SK-N-SH (cell line): ENCODE results near the gene GJB2. TPM values are rescaled to one million over a fixed set of nuclear protein-coding genes. Genes with fewer than 3 reads are reported as not detected.

ENCODE experiments used
- CTCF ChIA-PET: fragments of 300-600, 350-600 bp; formaldehyde crosslinking; extraction: SDS; loops from one replicate; lab custom pipeline; 2021; lab: Yijun Ruan, JAX
- POLR2A ChIA-PET: fragments of 350-600 bp; sonication (Branson Sonifier 250); formaldehyde crosslinking; extraction: SDS; loops from one replicate; lab custom pipeline; 2020; ENCODE audit warnings: antibody characterized with exemption, inconsistent platforms; lab: Yijun Ruan, JAX
- DNase-seq: peaks from one replicate; pipeline ENCODE4 v3.0.0; 2012
- H2AFZ ChIP-seq: fragments of 200-600 bp; sonication (generic); 2 replicates; pipeline ENCODE4 v1.8.1; 2016; ENCODE audit warnings: antibody characterized with exemption, mild to moderate bottlenecking, low read depth
- H3F3A ChIP-seq: fragments of 200-600 bp; sonication (generic); replicated peaks from 2 replicates; pipeline ENCODE3; 2016; ENCODE audit warnings: antibody characterized with exemption, mild to moderate bottlenecking; ENCODE audit not compliant: insufficient read depth
- H3K27ac ChIP-seq, 2 experiments: fragments of 200-500 bp in 1 of 2; fragments of 200-600 bp in 1 of 2; sonication (Bioruptor generic) in 1 of 2; sonication (generic), shearing (Covaris generic) in 1 of 2; 2 replicates each; pipeline versions ENCODE4 v1.5.1 to v1.6.1; 2014 to 2016; ENCODE audit warnings: low read depth in 2 of 2, inconsistent platforms in 1 of 2, low read length in 1 of 2, mild to moderate bottlenecking in 1 of 2, mixed read lengths in 1 of 2
- H3K27me3 ChIP-seq: fragments of 200-600 bp; sonication (generic), shearing (Covaris generic); 2 replicates; pipeline ENCODE4 v1.6.1; 2016; ENCODE audit warnings: mixed run types; ENCODE audit not compliant: insufficient read depth
- H3K36me3 ChIP-seq, 2 experiments: fragments of 200-500 bp in 1 of 2; fragments of 200-600 bp in 1 of 2; sonication (Bioruptor generic) in 1 of 2; sonication (generic) in 1 of 2; replicated peaks in 1 of 2; 2 replicates each; pipeline versions ENCODE3 to v1.5.1; 2014 to 2016; ENCODE audit warnings: low read length in 1 of 2, mild to moderate bottlenecking in 1 of 2; ENCODE audit not compliant: insufficient read depth in 2 of 2, control insufficient read depth in 1 of 2
- H3K4me1 ChIP-seq, 2 experiments: fragments of 200-500 bp in 1 of 2; fragments of 200-600 bp in 1 of 2; sonication (Bioruptor generic) in 1 of 2; sonication (generic), shearing (Covaris generic) in 1 of 2; 2 replicates each; pipeline versions ENCODE4 v1.5.1 to v1.6.1; 2014 to 2016; ENCODE audit warnings: low read depth in 1 of 2, low read length in 1 of 2, mixed run types in 1 of 2; ENCODE audit not compliant: insufficient read depth in 2 of 2, control insufficient read depth in 1 of 2
- H3K4me2 ChIP-seq: fragments of 200-600 bp; sonication (generic), shearing (Covaris generic); 2 replicates; pipeline ENCODE4 v1.6.1; 2017; ENCODE audit warnings: mixed run types
- H3K4me3 ChIP-seq, 2 experiments: fragments of 200-500 bp in 1 of 2; fragments of 200-600 bp in 1 of 2; sonication (Bioruptor generic) in 1 of 2; sonication (generic), shearing (Covaris generic) in 1 of 2; 2 replicates each; pipeline versions ENCODE4 v1.5.1 to v1.8.1; 2014 to 2016; ENCODE audit warnings: low read depth in 2 of 2, inconsistent platforms in 1 of 2, low read length in 1 of 2, mild to moderate bottlenecking in 1 of 2, mixed read lengths in 1 of 2, moderate library complexity in 1 of 2
- H3K79me2 ChIP-seq: fragments of 200-600 bp; sonication (generic); 2 replicates; pipeline ENCODE4 v1.8.1; 2017; ENCODE audit warnings: mild to moderate bottlenecking; ENCODE audit not compliant: insufficient read depth
- H3K9ac ChIP-seq: fragments of 200-600 bp; sonication (generic); 2 replicates; pipeline ENCODE4 v1.6.1; 2017; ENCODE audit warnings: mixed run types
- H3K9me2 ChIP-seq: fragments of 200-600 bp; sonication (generic); 2 replicates; pipeline ENCODE4 v1.6.1; 2017; ENCODE audit warnings: mixed run types
- H3K9me3 ChIP-seq: fragments of 200-600 bp; sonication (generic); 2 replicates; pipeline ENCODE4 v1.6.1; 2017; ENCODE audit warnings: mixed run types, mild to moderate bottlenecking, moderate library complexity
- H4K20me1 ChIP-seq: fragments of 200-600 bp; sonication (generic); 2 replicates; pipeline ENCODE4 v1.6.1; 2017; ENCODE audit warnings: mild to moderate bottlenecking, mixed run types; ENCODE audit not compliant: insufficient read depth
- CHD2 ChIP-seq: fragments of 150-350 bp; IDR thresholded peaks from 2 replicates; pipeline ENCODE4 v1.6.1; 2018; ENCODE audit warnings: low read length; ENCODE audit not compliant: partially characterized antibody
- EZH2phosphoT487 ChIP-seq: fragments of 200-600 bp; sonication (generic); IDR thresholded peaks from 2 replicates; pipeline ENCODE4 v1.6.1; 2017; ENCODE audit warnings: low read depth, mixed run types, mild to moderate bottlenecking, antibody characterized with exemption, moderate library complexity, borderline replicate concordance
- GATA2 ChIP-seq: sonication (generic); formaldehyde crosslinking; IDR thresholded peaks from 2 replicates; pipeline ENCODE4 v1.5.0; 2020; ENCODE audit warnings: mild to moderate bottlenecking, missing genetic modification reagents
- PBX3 ChIP-seq: IDR thresholded peaks from 2 replicates; pipeline ENCODE4; 2012
- POLR2AphosphoS5 ChIP-seq: IDR thresholded peaks from 2 replicates; pipeline ENCODE4 v1.6.1; 2012; ENCODE audit warnings: low read depth, low read length
- SIN3A ChIP-seq: IDR thresholded peaks from 2 replicates; pipeline ENCODE4 v1.6.1; 2012; ENCODE audit warnings: low read depth, mild to moderate bottlenecking, low read length, moderate library complexity, borderline replicate concordance
- SMC3 ChIP-seq: IDR thresholded peaks from 2 replicates; pipeline ENCODE4 v1.6.1; 2012; ENCODE audit warnings: low read depth, low read length, improper control_type of control experiment
- TAF1 ChIP-seq: IDR thresholded peaks from 2 replicates; pipeline ENCODE4 v1.6.1; 2012; ENCODE audit warnings: low read depth, mild to moderate bottlenecking, low read length, moderate library complexity, borderline replicate concordance
- TEAD4 ChIP-seq: IDR thresholded peaks from 2 replicates; pipeline ENCODE4 v1.4.0; 2012; ENCODE audit warnings: mild to moderate bottlenecking, borderline replicate concordance; ENCODE audit not compliant: insufficient read depth
- ZBTB33 ChIP-seq: IDR thresholded peaks from 2 replicates; pipeline ENCODE4 v1.4.0; 2012; ENCODE audit warnings: low read depth, borderline replicate concordance
- WGBS: methylation state at CpG from one replicate; pipeline ENCODE4 v1.1.6; 2017; ENCODE audit warnings: low lambda C conversion rate; 5-methylcytosine and 5-hydroxymethylcytosine counted together
- polyA plus RNA-seq, 3 experiments: library from polyadenylated mRNA; depleted of rRNA; stranded (reverse); fragments of >200 nt; gene quantifications; 2 replicates each; pipeline ENCODE4 v1.2.3, GENCODE V29; 2012
- TF ChIP-seq, protein P1 (sequence below): fragments of 200-600 bp; sonication (generic); IDR thresholded peaks from 2 replicates; pipeline ENCODE4 v1.6.1; 2017; ENCODE audit warnings: antibody characterized with exemption, mild to moderate bottlenecking, moderate library complexity
- TF ChIP-seq, protein P2 (sequence below): IDR thresholded peaks from 2 replicates; pipeline ENCODE4 v1.4.0; 2012; ENCODE audit warnings: low read depth

The GJB2 gene
- polyA plus RNA-seq, 1 of the 3 experiments (the other 2 are of a cell fraction): not detected

DNA sequence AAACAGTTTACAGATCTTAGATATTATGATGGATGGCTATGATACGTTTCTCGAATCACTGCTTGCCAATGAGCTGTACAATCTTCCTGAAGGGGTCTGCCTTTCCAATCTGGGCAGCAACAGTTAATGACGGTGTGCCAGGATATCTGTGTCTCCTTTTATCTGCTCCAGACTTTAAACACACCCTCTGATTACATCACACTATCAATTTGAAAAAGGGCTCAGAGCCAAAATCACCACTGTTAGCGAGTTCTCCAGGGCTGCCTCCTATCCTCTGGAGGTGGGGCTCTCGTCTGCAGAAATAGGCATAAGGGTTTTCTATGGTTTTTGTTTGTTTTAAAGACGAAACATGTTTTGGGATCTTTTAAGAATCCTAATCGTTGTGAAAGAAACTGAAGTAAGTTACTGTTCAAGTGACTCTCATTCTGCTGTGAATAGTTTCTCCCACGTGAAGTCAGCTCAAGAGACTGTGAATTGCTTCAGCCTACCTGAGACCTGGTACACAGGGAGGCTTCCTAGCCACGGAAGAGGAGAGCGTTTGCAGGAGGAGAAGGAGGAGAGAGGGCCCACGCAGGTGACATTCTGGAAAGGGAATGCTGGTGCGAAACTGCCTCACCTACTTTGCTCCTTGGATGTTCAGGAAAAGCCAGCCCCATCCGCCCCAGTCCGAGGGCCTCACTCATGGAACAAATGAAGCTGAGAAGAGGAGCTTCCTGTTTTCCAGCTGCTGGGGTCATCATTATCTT is 16.7 kb downstream of the GJB2 start:
- peaks cover 4% of the 10 kb centered on the region for H3F3A ChIP-seq
- no peaks in the 10 kb centered on the region for H3K79me2 ChIP-seq
- peaks cover 96% of the 10 kb centered on the region for H3K27me3 ChIP-seq
- H4K20me1 ChIP-seq: no peaks in the 10 kb centered on the region
- H3K9me2 ChIP-seq: no peaks in the 10 kb centered on the region
- no peak overlapping the region for H3K9ac ChIP-seq
- 33% methylated on average over 14 of the region's 14 CpGs for WGBS
- POLR2A ChIA-PET: no interaction called here
- TF ChIP-seq CHD2 (no peak), POLR2AphosphoS5 (no peak), SMC3 (no peak)
- TF ChIP-seq, protein P1, sequence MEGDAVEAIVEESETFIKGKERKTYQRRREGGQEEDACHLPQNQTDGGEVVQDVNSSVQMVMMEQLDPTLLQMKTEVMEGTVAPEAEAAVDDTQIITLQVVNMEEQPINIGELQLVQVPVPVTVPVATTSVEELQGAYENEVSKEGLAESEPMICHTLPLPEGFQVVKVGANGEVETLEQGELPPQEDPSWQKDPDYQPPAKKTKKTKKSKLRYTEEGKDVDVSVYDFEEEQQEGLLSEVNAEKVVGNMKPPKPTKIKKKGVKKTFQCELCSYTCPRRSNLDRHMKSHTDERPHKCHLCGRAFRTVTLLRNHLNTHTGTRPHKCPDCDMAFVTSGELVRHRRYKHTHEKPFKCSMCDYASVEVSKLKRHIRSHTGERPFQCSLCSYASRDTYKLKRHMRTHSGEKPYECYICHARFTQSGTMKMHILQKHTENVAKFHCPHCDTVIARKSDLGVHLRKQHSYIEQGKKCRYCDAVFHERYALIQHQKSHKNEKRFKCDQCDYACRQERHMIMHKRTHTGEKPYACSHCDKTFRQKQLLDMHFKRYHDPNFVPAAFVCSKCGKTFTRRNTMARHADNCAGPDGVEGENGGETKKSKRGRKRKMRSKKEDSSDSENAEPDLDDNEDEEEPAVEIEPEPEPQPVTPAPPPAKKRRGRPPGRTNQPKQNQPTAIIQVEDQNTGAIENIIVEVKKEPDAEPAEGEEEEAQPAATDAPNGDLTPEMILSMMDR: no peak
- H3K4me1 ChIP-seq: peaks cover 0 to 10% of the 10 kb centered on the region in 2 experiments; a peak in 2 of 4 replicates
- no peak for DNase-seq
- H2AFZ ChIP-seq: no peak overlapping the region
- no peaks in the 10 kb centered on the region for H3K9me3 ChIP-seq
- CTCF ChIA-PET: interaction anchor here (0.6 to 4.4 kb wide), 3 partner anchors 14 to 749 kb away, joined by 3 to 17 read pairs (median 4); no protein-coding TSS in a partner anchor
- no peak overlapping the region for H3K4me3 ChIP-seq
- no peaks in the 10 kb centered on the region for H3K36me3 ChIP-seq
- no peak overlapping the region for H3K27ac ChIP-seq
- no peak overlapping the region for H3K4me2 ChIP-seq

- Histone ChIP-seq H3K27ac (no peak overlapping the region), H4K20me1 (no peaks in the 10 kb centered on the region), H2AFZ (no peak overlapping the region), H3K9ac (no peak overlapping the region), H3F3A (peaks cover 4% of the 10 kb centered on the region), H3K27me3 (peaks cover 96% of the 10 kb centered on the region), H3K79me2 (no peaks in the 10 kb centered on the region), H3K4me2 (peak overlapping the region; percentile 60), H3K4me1 (peaks cover 0 to 10% of the 10 kb centered on the region in 2 experiments; a peak in 2 of 4 replicates), H3K4me3 (no peak overlapping the region), H3K36me3 (no peaks in the 10 kb centered on the region), H3K9me3 (no peaks in the 10 kb centered on the region), H3K9me2 (no peaks in the 10 kb centered on the region)
- ChIA-PET CTCF (interaction anchor here (1.0 to 4.4 kb wide), 3 partner anchors 22 to 750 kb away, joined by 3 to 17 read pairs (median 4); no protein-coding TSS in a partner anchor), POLR2A (no interaction called here)
- WGBS: 24% methylated on average over 3 of the region's 3 CpGs
- TF ChIP-seq EZH2phosphoT487: no peak
- TF ChIP-seq, protein P2, sequence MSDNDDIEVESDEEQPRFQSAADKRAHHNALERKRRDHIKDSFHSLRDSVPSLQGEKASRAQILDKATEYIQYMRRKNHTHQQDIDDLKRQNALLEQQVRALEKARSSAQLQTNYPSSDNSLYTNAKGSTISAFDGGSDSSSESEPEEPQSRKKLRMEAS: no peak
- no peak for TF ChIP-seq ZBTB33
- TF ChIP-seq SIN3A: no peak
- TF ChIP-seq PBX3: no peak
- TF ChIP-seq TAF1: no peak
- no peak for TF ChIP-seq TEAD4
- TF ChIP-seq GATA2 (CRISPR knock-in tag): no peak
- no peak for DNase-seq
These were observed 17.3 kb downstream of the GJB2 start for GRCh38 chr13:20175406-20175794.
